HCT116 (cell line): ENCODE results near the gene PRC1.
"Not testable (repeated sequence)": the region's sequence is repeated elsewhere in the genome, so short reads cannot be mapped to it uniquely, and the experiment has no call there.

Experiments used
- CBX3 ChIP-seq: IDR thresholded peaks from 2 replicates; pipeline ENCODE4 v1.6.1; 2012; ENCODE audit warnings: low read depth
- CEBPB ChIP-seq: IDR thresholded peaks from 2 replicates; pipeline ENCODE4 v1.6.1; 2012; ENCODE audit warnings: low read depth
- CTCF ChIP-seq, 3 experiments: fragments of 200-600 bp in 1 of 3; sonication (generic) in 1 of 3; IDR thresholded peaks in 2 of 3; conservative IDR thresholded peaks in 1 of 3; 2 replicates each; pipeline ENCODE4 v1.5.1; 2012 to 2017; ENCODE audit warnings: low read depth in 2 of 3, low read length in 2 of 3, antibody characterized with exemption in 1 of 3, borderline replicate concordance in 1 of 3, control low read depth in 1 of 3, mild to moderate bottlenecking in 1 of 3, mixed read lengths in 1 of 3, mixed run types in 1 of 3, moderate library complexity in 1 of 3; ENCODE audit not compliant: insufficient read depth in 1 of 3
- ELF1 ChIP-seq: IDR thresholded peaks from 2 replicates; pipeline ENCODE4 v1.6.1; 2012; ENCODE audit warnings: low read depth, borderline replicate concordance
- EZH2 ChIP-seq: fragments of 200-600 bp; sonication (generic); IDR thresholded peaks from 2 replicates; pipeline ENCODE4 v1.6.1; 2017; ENCODE audit warnings: antibody characterized with exemption, mixed run types
- MAX ChIP-seq: IDR thresholded peaks from 2 replicates; pipeline ENCODE4 v1.6.1; 2012
- POLR2A ChIP-seq: IDR thresholded peaks from 2 replicates; pipeline ENCODE4 v1.7.0; 2011; ENCODE audit warnings: borderline replicate concordance; ENCODE audit not compliant: insufficient read depth, insufficient read length; ENCODE audit errors: extremely low read depth
- POLR2AphosphoS5 ChIP-seq: IDR thresholded peaks from 2 replicates; pipeline ENCODE4 v1.6.1; 2011; ENCODE audit warnings: mild to moderate bottlenecking, low read depth, low read length, moderate library complexity
- REST ChIP-seq: IDR thresholded peaks from 2 replicates; pipeline ENCODE4 v1.6.1; 2012; ENCODE audit warnings: low read depth
- ZNF274 ChIP-seq: fragments of 200-500 bp; sonication (Bioruptor generic); IDR thresholded peaks from 2 replicates; pipeline ENCODE4 v1.6.1; 2014; ENCODE audit warnings: mild to moderate bottlenecking, low read depth, low read length, inconsistent platforms

- TF ChIP-seq REST; POLR2AphosphoS5; ELF1; ZNF274; CTCF (IDR thresholded peaks at IDR 0.05 in 2 of 3, conservative IDR thresholded peaks at IDR 0.05 in 1 of 3; ENCODE audit: borderline replicate concordance in 1 of 3, insufficient read depth in 1 of 3, low read depth in 2 of 3, low read length in 2 of 3); CEBPB; POLR2A; CBX3; EZH2; MAX: not testable (repeated sequence)
Measured at GRCh38 chr15:90922712-90923322, 71.5 kb downstream of the PRC1 start.
